ENCODE results near the gene LMF1.

DNA sequence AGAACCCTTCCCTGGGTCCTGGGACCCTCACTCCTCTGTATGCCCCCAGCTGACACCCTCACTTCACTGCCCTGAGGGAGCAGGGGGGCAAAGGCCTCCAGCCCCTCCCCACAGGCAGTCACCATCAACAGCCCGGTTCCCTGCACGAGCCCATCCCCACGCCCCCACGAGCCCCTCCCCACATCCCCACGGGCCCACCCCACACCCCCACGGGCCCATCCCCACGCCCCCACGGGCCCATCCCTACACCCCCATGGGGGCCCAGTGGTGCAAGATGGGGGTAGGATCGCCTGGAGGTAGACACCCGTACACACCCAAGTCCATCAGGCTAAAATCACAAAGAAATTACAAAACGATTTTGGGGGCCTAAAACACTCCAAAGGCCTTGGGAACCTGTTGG is 42.3 kb downstream of the LMF1 start:
- TF ChIP-seq, protein P1, sequence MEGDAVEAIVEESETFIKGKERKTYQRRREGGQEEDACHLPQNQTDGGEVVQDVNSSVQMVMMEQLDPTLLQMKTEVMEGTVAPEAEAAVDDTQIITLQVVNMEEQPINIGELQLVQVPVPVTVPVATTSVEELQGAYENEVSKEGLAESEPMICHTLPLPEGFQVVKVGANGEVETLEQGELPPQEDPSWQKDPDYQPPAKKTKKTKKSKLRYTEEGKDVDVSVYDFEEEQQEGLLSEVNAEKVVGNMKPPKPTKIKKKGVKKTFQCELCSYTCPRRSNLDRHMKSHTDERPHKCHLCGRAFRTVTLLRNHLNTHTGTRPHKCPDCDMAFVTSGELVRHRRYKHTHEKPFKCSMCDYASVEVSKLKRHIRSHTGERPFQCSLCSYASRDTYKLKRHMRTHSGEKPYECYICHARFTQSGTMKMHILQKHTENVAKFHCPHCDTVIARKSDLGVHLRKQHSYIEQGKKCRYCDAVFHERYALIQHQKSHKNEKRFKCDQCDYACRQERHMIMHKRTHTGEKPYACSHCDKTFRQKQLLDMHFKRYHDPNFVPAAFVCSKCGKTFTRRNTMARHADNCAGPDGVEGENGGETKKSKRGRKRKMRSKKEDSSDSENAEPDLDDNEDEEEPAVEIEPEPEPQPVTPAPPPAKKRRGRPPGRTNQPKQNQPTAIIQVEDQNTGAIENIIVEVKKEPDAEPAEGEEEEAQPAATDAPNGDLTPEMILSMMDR (IDR thresholded peaks at IDR 0.05; ENCODE audit: poor library complexity, severe bottlenecking), result no peak
- TF ChIP-seq, protein P2, sequence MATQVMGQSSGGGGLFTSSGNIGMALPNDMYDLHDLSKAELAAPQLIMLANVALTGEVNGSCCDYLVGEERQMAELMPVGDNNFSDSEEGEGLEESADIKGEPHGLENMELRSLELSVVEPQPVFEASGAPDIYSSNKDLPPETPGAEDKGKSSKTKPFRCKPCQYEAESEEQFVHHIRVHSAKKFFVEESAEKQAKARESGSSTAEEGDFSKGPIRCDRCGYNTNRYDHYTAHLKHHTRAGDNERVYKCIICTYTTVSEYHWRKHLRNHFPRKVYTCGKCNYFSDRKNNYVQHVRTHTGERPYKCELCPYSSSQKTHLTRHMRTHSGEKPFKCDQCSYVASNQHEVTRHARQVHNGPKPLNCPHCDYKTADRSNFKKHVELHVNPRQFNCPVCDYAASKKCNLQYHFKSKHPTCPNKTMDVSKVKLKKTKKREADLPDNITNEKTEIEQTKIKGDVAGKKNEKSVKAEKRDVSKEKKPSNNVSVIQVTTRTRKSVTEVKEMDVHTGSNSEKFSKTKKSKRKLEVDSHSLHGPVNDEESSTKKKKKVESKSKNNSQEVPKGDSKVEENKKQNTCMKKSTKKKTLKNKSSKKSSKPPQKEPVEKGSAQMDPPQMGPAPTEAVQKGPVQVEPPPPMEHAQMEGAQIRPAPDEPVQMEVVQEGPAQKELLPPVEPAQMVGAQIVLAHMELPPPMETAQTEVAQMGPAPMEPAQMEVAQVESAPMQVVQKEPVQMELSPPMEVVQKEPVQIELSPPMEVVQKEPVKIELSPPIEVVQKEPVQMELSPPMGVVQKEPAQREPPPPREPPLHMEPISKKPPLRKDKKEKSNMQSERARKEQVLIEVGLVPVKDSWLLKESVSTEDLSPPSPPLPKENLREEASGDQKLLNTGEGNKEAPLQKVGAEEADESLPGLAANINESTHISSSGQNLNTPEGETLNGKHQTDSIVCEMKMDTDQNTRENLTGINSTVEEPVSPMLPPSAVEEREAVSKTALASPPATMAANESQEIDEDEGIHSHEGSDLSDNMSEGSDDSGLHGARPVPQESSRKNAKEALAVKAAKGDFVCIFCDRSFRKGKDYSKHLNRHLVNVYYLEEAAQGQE (IDR thresholded peaks at IDR 0.05; ENCODE audit: borderline replicate concordance), result no peak
- TF ChIP-seq EZH2 (IDR thresholded peaks at IDR 0.05; ENCODE audit: borderline replicate concordance, insufficient read depth, low read length, poor library complexity, severe bottlenecking) (no peak), POLR2AphosphoS5 (IDR thresholded peaks at IDR 0.05) (no peak), RAD21 (conservative IDR thresholded peaks at IDR 0.05) (no peak), EP300 (conservative IDR thresholded peaks at IDR 0.05; ENCODE audit: poor library complexity, severe bottlenecking) (no peak), TAF1 (IDR thresholded peaks at IDR 0.05; ENCODE audit: low read depth) (no peak), SMC3 (conservative IDR thresholded peaks at IDR 0.05; ENCODE audit: poor library complexity) (no peak), MXI1 (conservative IDR thresholded peaks at IDR 0.05; ENCODE audit: poor library complexity, severe bottlenecking) (no peak)

Measured in neural cell (in vitro differentiated cells).